Activated CD8-positive, alpha-beta memory T cell treated with anti-CD3 and anti-CD28 coated beads, Interleukin-2, amount 50 U/mL, for 24 hours (primary cell): ENCODE data around the gene RERG.
"Not testable (repeated sequence)": the region's sequence is repeated elsewhere in the genome, so short reads cannot be mapped to it uniquely, and the experiment has no call there.

Experiments used
- DNase-seq: peaks from one replicate; pipeline ENCODE4 v3.0.0-alpha.2; 2020; ENCODE audit errors: extremely low read depth

The RERG gene

DNA sequence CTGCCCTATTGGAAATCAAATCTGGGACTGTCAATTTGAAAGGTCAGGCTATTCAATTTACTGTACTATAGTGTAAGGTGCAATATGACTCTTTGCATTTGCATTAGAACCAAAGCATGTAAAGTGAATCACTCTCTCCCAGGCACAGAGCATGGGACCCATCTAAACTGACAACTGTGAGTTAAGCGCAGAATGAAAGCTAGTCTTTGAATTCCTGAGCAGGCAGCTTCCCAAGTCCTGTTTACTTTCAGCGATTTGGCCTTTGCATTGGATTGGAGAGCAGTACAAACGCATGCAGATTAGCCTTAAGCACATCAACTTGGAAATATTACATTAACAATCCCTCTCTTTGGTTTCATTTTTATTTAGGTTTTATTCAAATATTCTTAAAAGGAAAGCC is 74.6 kb downstream of the RERG start:
- DNase-seq: no peak

DNA sequence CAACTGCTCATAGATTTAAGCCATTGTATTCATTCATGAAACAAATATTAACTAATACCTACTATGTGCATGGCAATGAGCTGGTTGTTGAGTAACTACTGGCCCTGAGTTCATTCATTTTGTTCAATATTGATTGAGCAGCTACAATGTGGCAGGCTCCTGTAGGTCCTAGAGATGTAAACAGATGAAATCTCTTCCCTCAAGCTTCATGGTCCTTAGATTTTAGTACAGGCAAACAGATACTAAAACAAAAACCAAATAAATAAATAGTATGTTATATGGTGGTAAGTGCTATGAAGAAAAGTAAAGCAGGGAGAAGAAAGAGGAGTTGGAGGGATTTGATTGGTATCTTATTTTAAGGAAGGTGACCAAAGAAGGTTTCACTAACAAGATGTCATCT is 77.8 kb downstream of the RERG start:
- DNase-seq: no peak

DNA sequence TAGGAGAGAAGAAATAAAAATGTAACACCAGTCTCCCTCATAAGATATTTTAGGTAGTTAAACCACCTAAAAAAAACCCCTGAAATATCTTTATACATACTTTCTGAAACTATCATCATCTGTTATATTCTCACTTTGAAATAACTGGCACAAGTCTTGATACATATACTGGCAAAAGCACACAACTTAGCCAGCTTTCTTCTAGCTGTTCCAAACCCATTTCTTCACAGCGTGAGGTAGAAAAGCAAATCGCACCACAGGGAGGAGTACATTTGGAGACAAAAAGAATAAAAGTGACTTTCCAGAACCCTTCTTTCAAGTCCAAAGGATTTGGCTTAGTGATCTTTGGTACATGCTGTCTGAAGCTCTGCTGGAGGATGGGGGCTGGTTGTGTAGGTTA is 78.5 kb downstream of the RERG start:
- DNase-seq: no peak

DNA sequence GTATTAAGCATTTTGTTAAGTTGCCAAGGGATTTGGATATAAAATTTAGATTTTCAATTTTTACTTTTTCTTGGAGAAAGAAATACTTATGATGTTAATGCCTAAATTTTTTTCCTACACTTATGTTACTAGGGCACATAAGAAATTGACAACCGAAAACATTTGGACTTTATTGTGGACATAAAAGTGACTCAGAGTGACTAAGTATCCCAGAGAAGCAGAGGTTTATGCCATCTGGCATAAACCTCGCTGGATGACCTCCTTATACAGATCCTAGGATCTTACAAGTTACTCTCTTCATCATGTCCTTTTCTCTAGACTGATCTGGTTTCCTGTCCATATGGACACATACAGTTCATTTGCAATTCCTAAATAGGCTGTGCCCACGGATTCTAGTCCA is 89.8 kb downstream of the RERG start:
- DNase-seq: no peak

DNA sequence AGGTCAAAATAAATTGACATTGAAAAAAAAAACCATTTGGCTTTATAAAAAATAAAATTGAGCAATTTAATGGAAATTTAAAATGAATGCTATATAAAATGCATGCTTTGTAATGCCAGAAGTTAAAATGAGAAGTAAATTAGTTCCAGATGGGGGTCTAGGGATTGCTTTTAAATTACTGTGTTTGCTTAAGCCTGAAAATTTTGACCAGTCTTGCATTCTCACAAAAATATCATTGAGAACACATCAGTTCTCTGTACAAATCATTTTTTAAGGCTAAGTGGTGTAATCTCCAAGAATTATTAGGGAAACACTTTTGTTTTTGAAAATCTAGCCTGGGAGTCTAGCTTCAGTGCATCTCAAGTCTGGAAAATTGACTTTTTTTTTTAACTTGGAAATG is 90.7 kb downstream of the RERG start:
- no peak for DNase-seq

DNA sequence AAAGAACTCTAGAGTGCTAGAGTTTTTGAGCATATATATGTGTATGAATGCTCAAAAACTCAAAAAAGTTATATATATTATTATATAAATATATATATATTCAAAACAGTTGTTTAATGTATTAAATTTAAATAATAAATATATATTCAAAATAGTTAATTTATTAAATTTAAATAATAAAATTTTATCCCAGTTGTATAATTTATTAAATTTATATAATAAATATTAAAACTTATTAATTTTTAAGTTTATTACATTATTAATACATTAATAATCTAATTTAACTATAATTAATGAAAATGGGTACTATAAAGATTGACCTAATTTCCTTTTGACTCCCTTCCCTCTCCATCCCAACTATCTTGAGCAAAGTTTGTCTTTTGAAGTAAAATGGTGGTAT is 97.8 kb downstream of the RERG start:
- no peak for DNase-seq

DNA sequence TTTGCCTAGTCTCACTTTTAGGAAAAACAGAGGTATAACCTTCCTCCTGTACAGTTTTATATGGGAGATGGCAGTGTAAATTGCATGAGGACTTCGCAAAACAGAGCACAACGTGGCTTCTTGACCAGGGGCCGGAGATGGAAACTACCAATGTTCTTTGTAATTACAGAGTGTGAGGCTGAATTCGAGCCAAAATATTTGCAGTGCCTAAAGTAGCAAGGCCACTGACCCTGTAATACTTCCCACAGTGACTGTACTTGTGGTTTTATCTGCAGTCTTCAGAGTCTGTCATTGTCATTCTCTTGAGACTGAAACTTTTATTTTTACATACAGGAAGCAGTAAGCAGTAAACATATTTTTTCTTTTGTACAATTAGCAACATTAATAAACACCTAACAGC is 98.9 kb downstream of the RERG start:
- DNase-seq: no peak

DNA sequence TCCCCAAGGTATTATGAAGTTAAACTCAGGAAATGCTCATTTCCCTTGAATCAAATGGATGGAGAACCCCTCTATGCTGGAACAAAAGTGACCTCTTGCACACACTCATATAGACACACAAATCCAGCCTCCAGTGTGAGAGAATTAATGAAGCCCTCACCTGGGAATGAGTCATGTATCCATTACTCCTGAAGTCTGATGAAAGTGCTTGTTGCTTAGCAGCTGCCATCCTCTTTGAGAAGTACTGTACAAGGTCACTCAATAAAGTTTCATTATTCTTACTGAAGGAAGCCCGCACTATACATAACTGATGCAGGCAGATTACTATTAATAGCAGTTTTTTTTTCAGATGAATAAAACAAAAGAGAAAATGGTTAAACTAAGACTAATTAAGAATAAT is 102.3 kb downstream of the RERG start:
- DNase-seq: no peak

DNA sequence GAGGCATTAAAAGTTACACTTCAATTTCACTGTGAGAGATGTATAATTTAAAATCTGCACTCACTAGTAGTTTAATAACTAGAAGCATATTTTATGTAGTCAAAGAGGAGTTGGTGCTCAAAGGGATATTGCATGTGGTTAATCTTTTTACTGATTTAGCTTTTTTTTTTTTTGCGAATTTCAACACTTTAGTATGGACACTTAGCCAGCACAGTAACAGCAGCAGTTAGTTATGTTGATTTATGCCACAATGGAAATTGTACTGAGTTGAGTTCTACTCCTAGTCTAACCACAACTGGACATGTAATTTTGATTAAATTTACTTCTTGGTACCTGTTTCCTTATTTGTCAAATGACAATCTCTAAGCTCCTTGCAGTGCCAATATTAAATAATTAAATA is 104.2 kb downstream of the RERG start:
- DNase-seq: no peak

DNA sequence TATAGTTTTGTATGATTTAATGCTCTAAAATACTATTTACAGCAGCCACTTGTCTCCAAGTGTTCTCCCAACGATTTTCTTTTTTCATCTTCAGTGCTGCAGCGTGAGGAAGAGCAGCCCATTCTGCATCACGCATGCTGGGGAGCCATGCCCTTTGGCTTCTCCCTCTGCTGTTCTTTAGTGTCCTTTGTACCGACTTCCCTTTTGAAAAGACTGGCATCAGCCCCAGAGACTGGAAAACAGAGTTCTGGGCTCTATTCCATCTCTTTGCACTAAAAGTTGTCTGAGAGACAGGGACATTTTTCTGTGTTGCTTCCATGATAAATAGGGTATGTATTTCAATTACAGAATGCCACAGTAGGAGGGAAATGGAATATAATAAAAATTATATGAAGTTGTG is 105.1 kb downstream of the RERG start:
- DNase-seq: no peak

DNA sequence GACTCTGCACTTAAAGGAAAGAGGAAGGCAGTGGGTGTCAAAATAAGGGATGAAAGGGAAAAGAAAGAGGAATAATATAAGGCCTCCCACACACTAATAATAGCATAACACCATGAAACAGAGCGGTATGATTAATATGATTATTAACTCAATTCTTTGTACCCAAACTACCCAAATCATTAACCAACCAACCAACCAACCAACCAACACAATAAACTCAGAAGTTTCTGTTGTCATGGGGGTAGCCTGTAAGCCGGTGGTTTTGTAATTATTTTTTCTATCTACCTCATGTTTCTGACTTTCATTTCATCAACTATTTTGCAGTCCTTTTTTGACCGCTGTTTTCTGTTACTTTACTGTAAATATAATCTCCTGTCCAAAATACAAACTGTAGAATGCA is 105.8 kb downstream of the RERG start:
- DNase-seq: no peak

DNA sequence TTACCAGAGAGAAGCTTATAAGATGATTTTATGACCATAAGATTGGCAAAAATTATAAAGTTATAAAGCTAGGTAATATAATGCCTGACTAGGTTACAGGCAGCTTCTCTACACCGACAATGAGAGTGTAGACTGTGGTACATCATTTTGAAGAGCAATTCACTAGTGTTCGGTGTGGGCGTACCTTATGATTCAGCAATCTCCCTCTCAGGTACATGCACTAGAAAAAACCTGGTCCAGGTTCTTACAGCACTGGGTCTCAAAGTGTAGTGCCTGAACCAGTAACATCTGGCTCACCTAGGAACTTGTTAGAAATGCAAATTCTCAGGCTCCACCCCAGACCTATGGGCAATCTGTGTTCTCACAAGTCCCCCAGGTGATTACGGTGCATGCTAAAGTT is 106.7 kb downstream of the RERG start:
- no peak for DNase-seq

DNA sequence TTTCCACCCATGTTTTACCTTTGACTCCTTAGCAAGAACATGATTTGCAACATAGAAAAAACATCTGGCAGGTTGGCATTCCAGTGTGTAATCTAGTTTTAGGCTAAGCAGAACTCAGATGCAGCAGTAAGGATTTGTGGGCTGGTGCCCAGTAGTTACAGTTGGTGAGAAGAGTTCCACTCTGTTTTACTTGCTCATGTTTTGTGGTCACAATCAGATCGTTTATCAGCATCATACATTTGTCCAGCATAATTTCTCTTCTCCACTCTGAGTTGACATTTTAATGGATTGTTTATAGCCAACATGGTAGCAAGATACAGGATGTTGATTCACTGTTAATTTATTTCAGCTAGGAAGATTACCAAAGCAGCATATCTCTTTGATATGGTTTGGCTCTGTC is 128.4 kb downstream of the RERG start:
- DNase-seq: no peak

DNA sequence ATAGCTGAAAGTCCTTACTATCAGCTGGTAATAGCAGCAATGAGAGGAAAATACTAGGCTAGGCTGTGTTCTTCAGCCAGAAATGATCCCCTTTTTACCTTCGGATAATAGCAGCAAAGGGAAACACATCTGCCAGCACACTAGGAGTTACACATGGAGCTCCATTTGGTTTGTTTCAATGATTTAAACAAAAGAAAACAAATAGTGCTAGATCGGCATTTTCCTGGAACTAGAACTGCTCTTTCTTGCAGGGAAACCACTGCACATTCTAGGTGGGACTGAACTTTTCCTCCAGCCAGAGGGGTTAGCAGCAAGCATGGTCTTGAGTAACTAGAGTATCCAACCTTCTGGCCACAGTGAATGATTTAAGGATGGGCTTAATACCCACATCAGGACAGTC is 130.8 kb downstream of the RERG start:
- no peak for DNase-seq

DNA sequence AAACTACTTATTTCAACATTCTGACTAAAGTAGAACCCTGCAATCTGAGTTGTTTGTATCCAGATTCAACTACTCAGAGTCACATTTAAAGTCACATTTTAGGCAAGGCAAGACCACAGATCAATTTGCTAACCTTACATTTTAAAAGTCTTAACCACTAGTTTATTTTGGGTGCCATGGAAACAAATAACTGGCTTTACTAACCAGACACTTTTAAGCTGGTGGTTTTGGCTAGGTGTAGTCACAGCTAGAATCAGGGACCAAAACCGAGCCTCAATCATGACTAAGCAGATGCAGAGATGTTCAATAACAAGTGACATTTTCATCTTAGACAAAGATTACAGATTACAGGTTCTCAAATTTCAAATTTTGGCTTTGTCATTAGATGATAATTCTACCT is 133.1 kb downstream of the RERG start:
- no peak for DNase-seq

DNA sequence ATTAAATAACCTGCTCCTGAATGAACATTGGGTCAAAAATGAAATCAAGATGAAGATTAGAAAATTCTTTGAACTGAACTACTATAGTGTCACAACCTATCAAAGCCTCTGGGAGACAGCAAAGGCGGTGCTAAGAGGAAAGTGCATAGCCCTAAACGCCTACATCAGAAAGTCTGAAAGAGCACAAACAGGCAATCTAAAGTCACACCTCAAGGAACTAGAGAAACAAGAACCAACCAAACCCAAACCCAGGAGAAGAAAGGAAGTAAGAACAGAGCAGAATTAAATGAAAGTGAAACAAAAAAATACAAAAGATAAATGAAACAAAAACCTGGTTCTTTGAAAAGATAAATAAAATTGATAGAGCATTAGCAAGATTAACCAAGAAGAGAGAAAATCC is 143.5 kb downstream of the RERG start:
- not testable (repeated sequence) for DNase-seq

DNA sequence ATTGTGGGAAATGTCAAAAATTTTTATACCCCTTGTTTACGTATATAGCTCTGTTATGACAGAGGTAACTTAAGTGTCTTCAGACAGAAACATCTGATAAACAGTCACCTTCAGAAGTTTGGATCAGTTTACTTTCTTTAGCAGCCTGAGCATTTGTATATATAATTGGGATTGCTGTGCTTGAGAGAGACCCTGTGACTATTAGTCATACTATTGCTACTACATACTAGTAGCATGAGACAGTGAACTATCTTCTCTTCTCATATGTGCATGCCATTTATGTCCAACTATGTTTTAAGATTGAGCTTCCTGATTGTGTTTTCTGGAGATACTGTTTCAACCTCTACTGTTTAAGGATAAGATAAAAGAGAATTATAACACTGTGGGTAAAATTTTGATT is 146.9 kb downstream of the RERG start:
- DNase-seq: no peak

DNA sequence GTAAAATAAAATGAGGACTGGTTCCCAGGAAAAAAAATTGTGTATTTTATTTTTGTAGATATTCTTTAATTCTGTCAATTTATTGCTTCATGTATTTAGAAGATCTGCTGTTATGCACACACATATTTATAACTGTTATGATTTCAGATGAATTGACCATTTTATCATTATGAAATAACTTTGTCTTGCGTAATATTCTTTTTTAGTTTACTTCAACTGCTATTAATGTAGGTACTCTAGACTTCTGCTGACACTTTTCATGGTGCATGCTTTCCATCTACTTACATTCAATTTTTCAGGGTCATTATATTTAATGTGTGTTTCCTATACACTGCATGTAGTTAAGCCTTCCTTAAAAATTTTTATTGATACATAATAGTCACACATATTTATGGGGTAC is 162.1 kb downstream of the RERG start:
- DNase-seq: no peak
